ENCODE data around the gene DNAJC1.
A peak's percentile ranks its signal among the peaks of the same experiment; 100 is the strongest.

The DNAJC1 gene

DNA sequence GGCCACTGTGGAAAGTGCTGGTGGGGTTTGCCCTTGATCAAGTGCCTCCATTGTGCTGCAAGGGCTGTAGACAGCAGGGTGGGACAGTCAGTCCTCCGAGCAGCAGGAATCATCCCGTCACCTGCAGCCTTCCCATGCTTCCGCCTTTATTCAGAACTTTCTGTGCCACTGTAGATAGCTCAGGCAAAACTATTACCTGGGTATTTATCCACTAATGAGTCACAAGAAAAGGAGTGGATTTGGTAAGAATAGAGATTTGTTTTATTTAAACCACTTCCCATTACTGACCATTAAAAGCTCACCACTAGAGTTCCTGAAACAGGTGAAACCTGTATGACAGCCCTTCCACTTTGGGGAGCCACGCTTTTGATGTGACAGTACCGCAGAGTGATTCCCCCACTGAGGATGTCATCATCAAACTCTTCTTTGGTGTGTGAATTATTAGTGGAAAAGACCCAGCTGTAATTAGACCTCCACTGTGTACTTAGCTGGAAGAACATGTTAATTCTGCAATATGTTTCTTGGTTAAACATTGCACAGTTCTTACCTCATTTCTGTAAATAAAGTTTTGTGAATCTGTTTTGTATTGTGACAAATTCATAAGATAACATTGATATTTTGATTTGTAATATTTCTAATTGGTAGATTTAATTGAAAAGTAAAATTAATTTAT, 260.7 kb downstream of the DNAJC1 start:
- TF ChIP-seq, protein P1, sequence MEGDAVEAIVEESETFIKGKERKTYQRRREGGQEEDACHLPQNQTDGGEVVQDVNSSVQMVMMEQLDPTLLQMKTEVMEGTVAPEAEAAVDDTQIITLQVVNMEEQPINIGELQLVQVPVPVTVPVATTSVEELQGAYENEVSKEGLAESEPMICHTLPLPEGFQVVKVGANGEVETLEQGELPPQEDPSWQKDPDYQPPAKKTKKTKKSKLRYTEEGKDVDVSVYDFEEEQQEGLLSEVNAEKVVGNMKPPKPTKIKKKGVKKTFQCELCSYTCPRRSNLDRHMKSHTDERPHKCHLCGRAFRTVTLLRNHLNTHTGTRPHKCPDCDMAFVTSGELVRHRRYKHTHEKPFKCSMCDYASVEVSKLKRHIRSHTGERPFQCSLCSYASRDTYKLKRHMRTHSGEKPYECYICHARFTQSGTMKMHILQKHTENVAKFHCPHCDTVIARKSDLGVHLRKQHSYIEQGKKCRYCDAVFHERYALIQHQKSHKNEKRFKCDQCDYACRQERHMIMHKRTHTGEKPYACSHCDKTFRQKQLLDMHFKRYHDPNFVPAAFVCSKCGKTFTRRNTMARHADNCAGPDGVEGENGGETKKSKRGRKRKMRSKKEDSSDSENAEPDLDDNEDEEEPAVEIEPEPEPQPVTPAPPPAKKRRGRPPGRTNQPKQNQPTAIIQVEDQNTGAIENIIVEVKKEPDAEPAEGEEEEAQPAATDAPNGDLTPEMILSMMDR (IDR thresholded peaks at IDR 0.05; ENCODE audit: borderline replicate concordance, control extremely low read depth, extremely low read depth, insufficient read depth, missing control alignments) = no peak
- no peak for DNase-seq (ENCODE audit: low spot score)
- in situ Hi-C loops (cut with MboI; ENCODE audit: low sequenced_read_pairs, unreplicated experiment) = loop anchor here (25.0 kb wide), 1 partner anchor 456 kb away; no protein-coding TSS in a partner anchor

DNA sequence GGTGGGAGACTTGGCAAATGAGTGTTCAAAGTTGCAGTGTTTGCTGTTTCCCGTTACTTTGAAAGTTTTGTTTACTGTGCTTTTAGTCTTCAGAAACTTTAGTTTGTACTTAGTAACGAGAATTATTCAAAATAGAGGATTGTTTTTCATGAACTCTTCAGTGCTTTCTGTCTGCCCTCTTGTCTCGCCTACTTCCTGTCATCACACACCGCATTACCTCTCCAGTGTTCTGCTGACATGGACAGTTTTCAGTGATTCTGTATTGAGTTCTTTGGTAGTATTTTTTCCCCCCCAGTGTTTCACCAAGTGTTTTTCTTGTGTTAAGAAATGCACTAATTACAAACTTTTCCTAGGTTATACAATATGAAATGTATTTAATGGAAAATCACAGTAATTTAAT, 262.5 kb downstream of the DNAJC1 start:
- DNase-seq (ENCODE audit: low spot score) = no peak
- TF ChIP-seq, protein P1 (IDR thresholded peaks at IDR 0.05; ENCODE audit: borderline replicate concordance, control extremely low read depth, extremely low read depth, insufficient read depth, missing control alignments) = no peak
- in situ Hi-C loops (cut with MboI; ENCODE audit: low sequenced_read_pairs, unreplicated experiment) = loop anchor here (25.0 kb wide), 1 partner anchor 454 kb away; no protein-coding TSS in a partner anchor

DNA sequence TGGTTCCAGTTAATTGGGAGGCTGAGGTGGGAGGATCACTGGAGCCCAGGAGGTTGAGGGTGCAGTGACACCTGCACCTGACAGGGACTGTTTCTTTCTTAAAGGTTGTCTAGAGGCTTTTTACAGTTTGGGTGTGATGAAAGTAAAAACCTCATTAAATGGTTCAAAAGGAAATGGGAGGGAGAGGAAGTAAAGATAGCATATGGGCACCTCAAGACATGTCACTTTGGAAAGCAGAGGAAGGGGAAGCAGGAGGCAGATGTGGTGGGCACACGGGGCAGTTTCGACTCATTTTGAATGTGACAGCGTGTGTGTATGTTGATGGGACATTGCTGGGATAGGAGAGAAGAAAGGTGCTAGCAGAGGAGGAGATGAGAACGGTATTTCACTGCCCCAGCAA, 266.4 kb downstream of the DNAJC1 start:
- no peak for DNase-seq (ENCODE audit: low spot score)
- in situ Hi-C loops (cut with MboI; ENCODE audit: low sequenced_read_pairs, unreplicated experiment) = loop anchor here (25.0 kb wide), 1 partner anchor 450 kb away; no protein-coding TSS in a partner anchor

DNA sequence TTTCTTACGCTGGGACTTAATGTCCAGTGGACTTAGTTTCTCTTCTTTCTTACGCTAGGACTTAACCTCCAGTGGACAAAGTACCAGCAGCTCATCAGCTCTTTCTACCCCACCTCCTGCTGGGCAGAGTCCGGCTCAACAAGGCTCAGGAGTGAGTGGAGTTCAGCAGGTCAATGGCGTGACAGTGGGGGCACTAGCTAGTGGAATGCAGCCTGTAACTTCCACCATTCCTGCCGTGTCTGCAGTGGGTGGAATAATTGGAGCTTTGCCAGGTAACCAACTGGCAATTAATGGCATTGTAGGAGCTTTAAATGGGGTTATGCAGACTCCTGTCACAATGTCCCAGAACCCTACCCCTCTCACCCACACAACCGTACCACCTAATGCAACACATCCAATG, 269.8 kb downstream of the DNAJC1 start:
- in situ Hi-C loops (cut with MboI; ENCODE audit: low sequenced_read_pairs, unreplicated experiment) = loop anchor here (25.0 kb wide), 1 partner anchor 446 kb away; no protein-coding TSS in a partner anchor
- TF ChIP-seq, protein P1 (IDR thresholded peaks at IDR 0.05; ENCODE audit: borderline replicate concordance, control extremely low read depth, extremely low read depth, insufficient read depth, missing control alignments) = no peak
- DNase-seq (ENCODE audit: low spot score) = no peak

More for the DNA sequence above, 266.4 kb downstream of the DNAJC1 start:
- TF ChIP-seq, protein P1 (IDR thresholded peaks at IDR 0.05; ENCODE audit: borderline replicate concordance, control extremely low read depth, extremely low read depth, insufficient read depth, missing control alignments) = no peak

DNA sequence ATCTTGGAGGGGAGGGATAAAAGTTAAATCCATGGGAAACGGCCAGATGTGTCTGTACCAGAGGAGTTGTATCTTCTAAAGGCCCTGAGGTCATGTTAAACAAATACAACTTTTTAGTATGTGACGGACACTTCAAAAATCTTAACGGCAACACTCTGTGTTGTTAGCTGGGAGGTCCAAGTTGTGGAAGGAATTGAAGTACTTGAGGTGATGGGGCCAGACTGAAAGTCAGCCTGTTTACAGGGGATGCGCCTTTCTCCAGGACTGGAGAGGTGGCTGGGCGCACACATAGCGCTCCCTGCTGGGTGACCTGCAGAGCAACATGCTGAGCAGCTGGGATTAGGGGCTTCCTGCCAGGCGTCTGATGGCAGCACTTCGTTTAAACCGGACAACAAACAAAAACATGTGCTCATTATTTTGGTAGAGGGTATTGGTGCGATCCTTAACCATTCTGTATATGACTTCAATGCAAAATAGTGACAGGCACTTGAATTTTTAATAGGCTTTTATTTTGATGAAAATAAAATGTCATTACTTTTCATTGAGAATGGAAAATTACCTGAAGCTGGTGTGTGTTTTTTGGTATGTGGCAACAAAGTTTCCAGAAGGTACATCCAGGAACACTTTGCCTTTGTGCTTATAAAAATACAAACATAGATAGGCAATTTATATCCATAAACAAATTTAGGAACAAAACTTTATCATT, 271.3 kb downstream of the DNAJC1 start:
- in situ Hi-C loops (cut with MboI; ENCODE audit: low sequenced_read_pairs, unreplicated experiment) = loop anchor here (25.0 kb wide), 1 partner anchor 445 kb away; no protein-coding TSS in a partner anchor
- TF ChIP-seq, protein P1 (IDR thresholded peaks at IDR 0.05; ENCODE audit: borderline replicate concordance, control extremely low read depth, extremely low read depth, insufficient read depth, missing control alignments) = peak; percentile 83
- peak; percentile 69 for DNase-seq (ENCODE audit: low spot score)

DNA sequence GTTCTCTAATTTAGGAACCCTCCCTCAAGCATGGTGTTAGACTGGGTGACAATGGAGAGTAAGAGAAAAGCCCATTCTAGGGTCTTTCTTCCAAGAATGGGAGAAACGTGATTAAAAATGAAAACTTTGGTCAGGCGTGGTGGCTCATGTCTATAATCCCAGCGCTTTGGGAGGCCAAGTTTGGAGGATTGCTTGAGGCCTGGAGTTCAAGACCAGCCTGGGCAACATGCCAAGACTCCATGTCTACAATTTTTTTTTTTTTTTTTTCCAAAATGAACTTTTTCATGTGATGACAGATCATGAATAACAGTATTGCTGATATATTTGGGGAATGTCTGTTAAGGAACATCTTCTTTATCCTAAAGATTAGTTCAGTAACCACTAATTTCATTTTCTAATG, 274.9 kb downstream of the DNAJC1 start:
- no peak for DNase-seq (ENCODE audit: low spot score)
- in situ Hi-C loops (cut with MboI; ENCODE audit: low sequenced_read_pairs, unreplicated experiment) = loop anchor here (10.0 to 25.0 kb wide), 2 partner anchors 234 to 441 kb away; no protein-coding TSS in a partner anchor
- TF ChIP-seq, protein P1 (IDR thresholded peaks at IDR 0.05; ENCODE audit: borderline replicate concordance, control extremely low read depth, extremely low read depth, insufficient read depth, missing control alignments) = no peak

All from GM13976 (cell line).